ENCODE measurements around the gene ATG13. TPM values are rescaled to one million over a fixed set of nuclear protein-coding genes. Genes with fewer than 3 reads are reported as not detected.

ATG13 gene
- total RNA-seq, 2 experiments from 2014 or later, result 46.4 to 53.2 TPM

GRCh38 chr11:46695345-46696211 is 78.2 kb downstream of the ATG13 start:
- Histone ChIP-seq H3K27ac (ENCODE audit: low read depth, low read length, poor library complexity, severe bottlenecking) (no peak overlapping the region), H3K4me1 (ENCODE audit: insufficient read depth, low read length, poor library complexity, severe bottlenecking) (peaks cover 10% of the 10 kb centered on the region), H3K9me3 (ENCODE audit: low read length) (no peaks in the 10 kb centered on the region), H2AFZ (ENCODE audit: low read length) (no peak overlapping the region), H4K20me1 (ENCODE audit: insufficient read depth, low read length) (no peaks in the 10 kb centered on the region), H3K4me2 (ENCODE audit: low read length) (no peak overlapping the region), H3K9me2 (ENCODE audit: insufficient read depth, low read length) (no peaks in the 10 kb centered on the region), H3K4me3 (ENCODE audit: low read depth, low read length, poor library complexity, severe bottlenecking) (no peak overlapping the region), H3K36me3 (ENCODE audit: insufficient read depth, low read length) (peaks cover 21% of the 10 kb centered on the region), H3K79me2 (ENCODE audit: insufficient read depth, low read depth, low read length) (peaks cover 14% of the 10 kb centered on the region; the same call in 1 of the 2 replicates)
- intact Hi-C loops (cut with micrococcal nuclease; ENCODE audit: unreplicated experiment), result no loop called here
- TF ChIP-seq EZH2phosphoT487 (IDR thresholded peaks at IDR 0.05; ENCODE audit: borderline replicate concordance, low read depth, low read length), result no peak
- TF ChIP-seq, protein P1, sequence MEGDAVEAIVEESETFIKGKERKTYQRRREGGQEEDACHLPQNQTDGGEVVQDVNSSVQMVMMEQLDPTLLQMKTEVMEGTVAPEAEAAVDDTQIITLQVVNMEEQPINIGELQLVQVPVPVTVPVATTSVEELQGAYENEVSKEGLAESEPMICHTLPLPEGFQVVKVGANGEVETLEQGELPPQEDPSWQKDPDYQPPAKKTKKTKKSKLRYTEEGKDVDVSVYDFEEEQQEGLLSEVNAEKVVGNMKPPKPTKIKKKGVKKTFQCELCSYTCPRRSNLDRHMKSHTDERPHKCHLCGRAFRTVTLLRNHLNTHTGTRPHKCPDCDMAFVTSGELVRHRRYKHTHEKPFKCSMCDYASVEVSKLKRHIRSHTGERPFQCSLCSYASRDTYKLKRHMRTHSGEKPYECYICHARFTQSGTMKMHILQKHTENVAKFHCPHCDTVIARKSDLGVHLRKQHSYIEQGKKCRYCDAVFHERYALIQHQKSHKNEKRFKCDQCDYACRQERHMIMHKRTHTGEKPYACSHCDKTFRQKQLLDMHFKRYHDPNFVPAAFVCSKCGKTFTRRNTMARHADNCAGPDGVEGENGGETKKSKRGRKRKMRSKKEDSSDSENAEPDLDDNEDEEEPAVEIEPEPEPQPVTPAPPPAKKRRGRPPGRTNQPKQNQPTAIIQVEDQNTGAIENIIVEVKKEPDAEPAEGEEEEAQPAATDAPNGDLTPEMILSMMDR (conservative IDR thresholded peaks at IDR 0.05; ENCODE audit: low read length), result no peak
- POLR2A ChIA-PET, result interaction anchor here (1.0 kb wide), 1 partner anchor 21 kb away, joined by 3 read pairs; no protein-coding TSS in a partner anchor
- no TSS peak for BruUV-seq (replicated peaks)
- CTCF ChIA-PET (ENCODE audit: unreplicated experiment), result interaction anchor here (0.6 kb wide), 1 partner anchor 151 kb away, joined by 3 read pairs; no protein-coding TSS in a partner anchor
- no peak for DNase-seq (ENCODE audit: low spot score)

- Histone ChIP-seq H3K9me2 (ENCODE audit: insufficient read depth, low read length) (no peaks in the 10 kb centered on the region), H3K4me3 (ENCODE audit: low read depth, low read length, poor library complexity, severe bottlenecking) (no peak overlapping the region), H3K36me3 (ENCODE audit: insufficient read depth, low read length) (peaks cover 20% of the 10 kb centered on the region), H3K9me3 (ENCODE audit: low read length) (no peaks in the 10 kb centered on the region), H3K79me2 (ENCODE audit: insufficient read depth, low read depth, low read length) (peaks cover 17% of the 10 kb centered on the region; the same call in 1 of the 2 replicates), H3K4me1 (ENCODE audit: insufficient read depth, low read length, poor library complexity, severe bottlenecking) (peaks cover 10% of the 10 kb centered on the region), H2AFZ (ENCODE audit: low read length) (no peak overlapping the region), H3K27ac (ENCODE audit: low read depth, low read length, poor library complexity, severe bottlenecking) (no peak overlapping the region), H3K4me2 (ENCODE audit: low read length) (no peak overlapping the region), H4K20me1 (ENCODE audit: insufficient read depth, low read length) (no peaks in the 10 kb centered on the region)
- BruUV-seq (replicated peaks), result no TSS peak
- ChIA-PET POLR2A (no interaction called here), CTCF (ENCODE audit: unreplicated experiment) (interaction anchor here (0.6 kb wide), 1 partner anchor 150 kb away, joined by 3 read pairs; no protein-coding TSS in a partner anchor)
- intact Hi-C loops (cut with micrococcal nuclease; ENCODE audit: unreplicated experiment), result no loop called here
- TF ChIP-seq, protein P1 (conservative IDR thresholded peaks at IDR 0.05; ENCODE audit: low read length), result no peak
- no peak for TF ChIP-seq EZH2phosphoT487 (IDR thresholded peaks at IDR 0.05; ENCODE audit: borderline replicate concordance, low read depth, low read length)
- DNase-seq (ENCODE audit: low spot score), result no peak
These were observed 78.8 kb downstream of the ATG13 start for GRCh38 chr11:46696212-46696558.

- Histone ChIP-seq H3K4me1 (ENCODE audit: insufficient read depth, low read length, poor library complexity, severe bottlenecking) (peaks cover 14% of the 10 kb centered on the region), H3K4me3 (ENCODE audit: low read depth, low read length, poor library complexity, severe bottlenecking) (no peak overlapping the region), H3K79me2 (ENCODE audit: insufficient read depth, low read depth, low read length) (peaks cover 29% of the 10 kb centered on the region), H2AFZ (ENCODE audit: low read length) (no peak overlapping the region), H3K9me2 (ENCODE audit: insufficient read depth, low read length) (no peaks in the 10 kb centered on the region), H3K9me3 (ENCODE audit: low read length) (no peaks in the 10 kb centered on the region), H4K20me1 (ENCODE audit: insufficient read depth, low read length) (no peaks in the 10 kb centered on the region), H3K36me3 (ENCODE audit: insufficient read depth, low read length) (peaks cover 23% of the 10 kb centered on the region), H3K4me2 (ENCODE audit: low read length) (no peak overlapping the region; the same call in 1 of the 2 replicates), H3K27ac (ENCODE audit: low read depth, low read length, poor library complexity, severe bottlenecking) (no peak overlapping the region)
- ChIA-PET CTCF (ENCODE audit: unreplicated experiment) (no interaction called here), POLR2A (interaction anchor here (0.5 kb wide), 1 partner anchor 146 kb away, joined by 3 read pairs; no protein-coding TSS in a partner anchor)
- DNase-seq (ENCODE audit: low spot score), result no peak
- TF ChIP-seq EZH2phosphoT487 (IDR thresholded peaks at IDR 0.05; ENCODE audit: borderline replicate concordance, low read depth, low read length), result no peak
- TF ChIP-seq, protein P1 (conservative IDR thresholded peaks at IDR 0.05; ENCODE audit: low read length), result no peak
- intact Hi-C loops (cut with micrococcal nuclease; ENCODE audit: unreplicated experiment), result no loop called here
- BruUV-seq (replicated peaks), result no TSS peak
These were observed 80.0 kb downstream of the ATG13 start for GRCh38 chr11:46697303-46697702.
